ENCODE results near the gene AFF1.

- TF ChIP-seq POLR2A (IDR thresholded peaks at IDR 0.05), result no peak
- TF ChIP-seq CTCF (IDR thresholded peaks at IDR 0.05), result no peak
These were observed 112.5 kb downstream of the AFF1 start for GRCh38 chr4:87047281-87047798.

All from uterus (tissue), 2 donors.